Hematopoietic multipotent progenitor cell treated with erythropoietin and hydrocortisone succinate and interleukin-3 and kit ligand, for 4 days (in vitro differentiated cells): ENCODE measurements around the gene OPRM1.
"Not testable (repeated sequence)": the region's sequence is repeated elsewhere in the genome, so short reads cannot be mapped to it uniquely, and the experiment has no call there.

Experiments
- DNase-seq: peaks from one replicate; pipeline ENCODE4 v3.0.0-alpha.2; 2015

OPRM1 gene

DNA sequence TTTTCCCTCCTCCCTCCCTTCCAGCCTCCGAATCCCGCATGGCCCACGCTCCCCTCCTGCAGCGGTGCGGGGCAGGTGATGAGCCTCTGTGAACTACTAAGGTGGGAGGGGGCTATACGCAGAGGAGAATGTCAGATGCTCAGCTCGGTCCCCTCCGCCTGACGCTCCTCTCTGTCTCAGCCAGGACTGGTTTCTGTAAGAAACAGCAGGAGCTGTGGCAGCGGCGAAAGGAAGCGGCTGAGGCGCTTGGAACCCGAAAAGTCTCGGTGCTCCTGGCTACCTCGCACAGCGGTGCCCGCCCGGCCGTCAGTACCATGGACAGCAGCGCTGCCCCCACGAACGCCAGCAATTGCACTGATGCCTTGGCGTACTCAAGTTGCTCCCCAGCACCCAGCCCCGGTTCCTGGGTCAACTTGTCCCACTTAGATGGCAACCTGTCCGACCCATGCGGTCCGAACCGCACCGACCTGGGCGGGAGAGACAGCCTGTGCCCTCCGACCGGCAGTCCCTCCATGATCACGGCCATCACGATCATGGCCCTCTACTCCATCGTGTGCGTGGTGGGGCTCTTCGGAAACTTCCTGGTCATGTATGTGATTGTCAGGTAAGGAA is at the start of gene OPRM1:
OPRM1 (plus strand) TSS at position 10 of the 612 bp plus-strand sequence; CDS start at position 315, 305 bp downstream.
- peak; percentile 72 for DNase-seq

DNA sequence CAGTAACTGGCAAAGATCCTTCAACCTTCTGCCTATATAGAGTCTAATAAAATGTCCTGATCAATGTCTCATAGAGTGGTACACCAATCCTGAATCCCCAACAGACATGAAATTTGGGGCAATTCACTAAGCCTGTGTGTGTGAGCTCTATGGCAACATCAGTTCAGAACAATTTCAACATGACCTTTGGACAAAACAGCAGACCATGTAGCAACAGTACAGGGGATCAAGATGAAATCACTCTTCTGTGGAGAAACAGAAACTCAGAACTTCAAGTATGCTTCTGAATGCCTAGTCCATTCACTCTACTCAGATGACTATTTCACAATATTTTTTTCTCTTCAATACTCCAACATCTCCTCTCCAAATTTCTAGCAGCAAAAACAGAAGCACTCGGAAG is 49.1 kb upstream of the OPRM1 start:
- no peak for DNase-seq

DNA sequence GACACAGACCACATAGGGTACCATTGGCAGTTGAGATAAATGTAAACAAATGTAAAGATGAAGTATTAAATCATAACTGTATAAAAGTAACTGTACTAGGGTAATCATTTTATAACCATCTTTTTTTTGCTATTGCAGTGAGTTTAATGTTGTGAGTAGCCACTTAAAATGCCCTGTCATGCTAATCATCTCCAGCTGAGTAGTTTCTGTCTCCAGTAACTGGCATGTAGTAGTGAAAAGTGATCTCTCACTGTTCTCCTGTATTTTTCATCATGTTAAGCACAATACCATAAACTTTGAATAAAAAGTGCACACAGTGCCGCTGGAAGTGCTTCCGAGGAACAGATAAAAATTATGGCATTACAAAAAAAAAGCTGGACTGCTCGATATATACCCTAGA is 45.0 kb upstream of the OPRM1 start:
- no peak for DNase-seq

DNA sequence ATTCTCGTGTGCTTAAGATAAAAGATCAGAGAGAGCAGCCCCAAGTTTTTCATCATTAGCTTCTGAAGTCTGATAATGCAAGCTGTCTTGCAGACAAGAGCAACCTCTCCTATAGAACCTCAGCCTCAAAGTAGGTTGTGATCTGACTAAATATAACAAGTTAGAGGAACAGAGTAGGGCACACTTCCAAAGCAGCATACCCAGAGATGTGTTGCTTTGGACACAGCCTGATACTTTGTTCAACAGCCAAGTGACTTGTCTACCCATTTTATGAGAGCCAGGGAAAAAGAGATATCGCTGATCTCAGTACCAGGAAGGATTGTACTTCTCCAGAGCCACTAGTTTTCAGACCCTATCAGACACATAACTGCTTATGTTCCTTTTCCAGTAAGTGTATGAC is 44.2 kb upstream of the OPRM1 start:
- no peak for DNase-seq

DNA sequence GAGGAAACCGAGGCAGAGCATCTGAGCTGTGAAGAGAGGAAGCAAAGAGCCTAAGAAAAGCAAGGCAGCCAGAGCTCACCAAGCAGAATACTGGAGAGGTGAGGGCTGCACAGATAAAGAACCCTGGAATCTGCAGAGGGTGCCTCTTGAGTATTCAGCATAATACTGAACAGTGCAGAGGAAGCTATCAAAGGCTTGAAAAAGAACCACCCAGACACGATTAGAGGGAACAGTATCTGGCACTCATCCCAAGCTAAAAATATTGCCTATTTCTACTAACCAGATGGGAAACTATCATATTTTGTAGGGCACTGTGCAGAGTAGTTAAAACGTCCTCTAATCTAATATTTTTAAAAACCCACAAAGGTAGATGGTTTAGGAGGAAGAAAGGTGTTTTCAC is 41.8 kb upstream of the OPRM1 start:
- no peak for DNase-seq

DNA sequence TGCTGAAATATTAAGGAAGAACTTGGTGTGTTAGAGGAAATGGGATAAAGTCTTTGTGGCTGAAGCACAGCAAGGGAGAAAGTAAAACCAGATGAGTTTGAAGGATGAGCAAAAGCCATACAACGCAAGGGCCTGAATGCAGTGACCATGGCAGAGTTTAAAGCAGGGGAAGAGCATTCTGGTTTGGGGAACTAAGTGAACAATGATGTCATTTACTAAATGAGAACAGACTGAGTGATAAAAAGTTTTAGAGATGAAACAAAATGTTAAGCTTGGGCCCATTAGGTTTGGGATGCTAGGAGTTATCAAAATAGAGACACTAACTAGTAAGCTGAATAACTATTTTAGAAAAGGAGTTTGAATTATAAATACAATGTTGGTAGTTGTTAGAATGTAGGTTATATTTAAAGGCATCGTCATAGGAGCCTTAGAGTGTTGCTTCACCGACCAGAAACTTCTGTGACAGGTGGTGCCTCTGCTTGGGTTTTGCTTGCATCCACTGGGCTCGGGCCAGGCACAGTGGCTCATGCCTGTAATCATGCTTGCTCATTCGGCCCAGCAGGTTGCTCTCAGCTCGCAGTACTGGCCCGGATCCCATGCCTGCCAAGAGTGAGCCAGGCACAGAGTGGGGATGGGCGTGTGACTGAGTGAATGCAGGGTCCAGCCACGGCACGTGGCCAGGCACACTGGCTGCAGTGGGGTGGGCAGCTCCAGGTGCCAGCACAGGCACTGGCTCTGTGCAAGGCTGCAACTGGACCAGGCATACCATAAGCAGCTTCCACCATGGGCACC is 37.4 kb upstream of the OPRM1 start:
- DNase-seq: no peak

DNA sequence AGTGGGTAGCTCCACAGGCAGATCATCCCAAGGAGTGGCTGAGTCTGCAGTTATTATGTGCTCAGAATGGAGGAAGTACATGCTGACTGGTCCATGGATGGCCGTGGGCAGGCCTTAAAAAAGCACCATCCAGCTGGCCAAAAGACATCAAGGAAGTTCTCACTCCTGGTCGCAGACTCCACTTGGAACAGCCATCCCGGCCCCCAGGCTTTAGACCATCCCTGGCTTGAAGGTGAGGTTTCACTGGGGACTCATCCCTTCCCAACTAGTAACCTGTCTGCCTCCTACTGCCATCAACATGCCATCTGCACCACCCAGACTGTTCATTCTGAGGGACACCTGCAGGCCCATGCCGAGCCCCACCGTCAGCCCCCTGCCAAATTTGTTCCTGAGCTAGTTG is 36.1 kb upstream of the OPRM1 start:
- no peak for DNase-seq

DNA sequence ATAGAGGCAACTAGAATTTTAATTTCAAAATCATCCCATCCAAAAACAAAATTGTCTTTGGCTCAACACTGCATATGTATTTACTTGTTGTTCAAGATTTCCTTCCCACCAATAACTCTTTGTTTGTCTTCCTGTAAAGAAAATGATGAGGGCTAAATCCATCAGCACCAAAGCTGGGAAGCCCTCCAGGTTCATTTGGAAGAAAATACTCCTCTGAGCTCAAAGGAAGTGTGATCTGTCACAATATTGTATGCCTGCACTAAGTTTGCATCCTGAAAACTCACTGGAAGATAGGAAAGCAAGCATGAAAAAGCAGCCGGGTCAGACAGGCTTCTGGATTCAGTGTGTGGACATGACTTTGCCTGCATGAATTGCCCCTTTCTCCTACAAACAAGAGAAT is 28.7 kb upstream of the OPRM1 start:
- no peak for DNase-seq

DNA sequence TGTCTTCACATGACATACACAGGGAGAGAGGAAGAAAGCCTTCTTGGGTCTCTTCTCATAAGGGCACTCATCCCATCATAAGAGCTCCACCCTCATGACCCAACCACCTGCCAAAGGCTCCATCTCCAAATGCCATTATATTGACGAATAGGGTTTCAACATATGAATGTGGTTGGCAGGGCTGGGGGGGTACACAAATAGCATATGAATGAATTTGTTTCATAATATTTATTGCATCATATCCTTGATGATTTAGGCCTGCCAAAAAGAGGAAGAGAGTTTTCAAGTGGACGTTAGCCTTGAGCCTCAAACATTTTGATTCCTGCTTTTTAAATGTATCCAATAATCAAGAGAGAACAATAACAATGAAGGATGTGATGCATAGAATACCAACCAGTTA is 26.2 kb upstream of the OPRM1 start:
- DNase-seq: peak; percentile 65

DNA sequence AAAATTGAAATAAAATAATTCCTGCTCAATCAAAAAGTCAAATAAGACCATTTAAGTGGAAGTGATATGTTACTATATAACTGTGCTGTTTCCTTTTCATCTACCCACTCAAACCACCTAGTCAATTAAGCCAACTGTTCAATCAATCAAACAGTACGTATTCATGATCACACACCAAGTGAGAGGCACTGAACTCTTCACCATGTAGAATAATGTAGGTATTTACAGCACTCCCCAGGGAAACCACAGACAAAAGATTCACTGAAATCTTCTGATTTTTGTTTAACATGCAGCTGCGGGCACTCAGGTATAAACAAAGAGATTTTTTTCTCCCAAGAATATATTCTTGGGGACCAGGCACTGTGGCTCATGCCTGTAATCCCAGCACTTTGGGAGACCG is 21.3 kb upstream of the OPRM1 start:
- no peak for DNase-seq

DNA sequence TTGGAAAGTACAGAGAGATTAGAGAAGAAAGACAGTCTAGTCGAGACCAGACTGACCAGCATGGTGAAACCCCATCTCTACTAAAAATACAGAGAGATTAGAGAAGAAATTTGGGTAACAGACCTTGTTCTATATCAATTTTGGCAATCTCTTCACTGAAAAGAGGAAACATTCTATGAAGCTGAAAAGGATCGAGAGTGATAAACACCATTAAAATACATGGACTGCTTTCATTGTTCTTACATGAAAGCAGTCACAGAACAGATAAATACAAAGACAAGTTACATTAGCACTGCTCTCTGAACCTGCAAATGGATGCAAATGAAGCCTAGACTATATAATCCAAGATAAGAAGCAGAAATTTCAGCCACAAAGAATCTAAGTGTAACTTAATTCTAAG is 8.4 kb upstream of the OPRM1 start:
- DNase-seq: peak; percentile 2

DNA sequence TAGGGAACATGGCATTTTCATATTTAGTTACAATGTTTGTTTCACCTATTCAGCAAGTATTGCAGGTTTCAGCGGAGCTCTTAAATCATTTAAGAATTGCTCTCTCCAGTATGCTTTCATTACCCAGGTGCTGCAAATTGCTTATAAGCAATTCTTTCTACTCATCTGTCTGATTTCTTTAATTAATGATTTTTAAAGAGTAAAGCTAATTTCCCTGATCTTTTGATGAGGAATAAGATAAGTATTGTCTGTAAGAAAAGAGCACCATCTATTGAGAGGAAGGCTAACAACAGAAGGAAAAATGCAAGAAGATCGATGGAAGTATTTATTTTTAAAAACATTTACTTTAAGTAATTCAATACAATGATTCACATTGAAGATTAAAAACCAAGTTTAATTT is 2.0 kb downstream of the OPRM1 start:
- DNase-seq: no peak

DNA sequence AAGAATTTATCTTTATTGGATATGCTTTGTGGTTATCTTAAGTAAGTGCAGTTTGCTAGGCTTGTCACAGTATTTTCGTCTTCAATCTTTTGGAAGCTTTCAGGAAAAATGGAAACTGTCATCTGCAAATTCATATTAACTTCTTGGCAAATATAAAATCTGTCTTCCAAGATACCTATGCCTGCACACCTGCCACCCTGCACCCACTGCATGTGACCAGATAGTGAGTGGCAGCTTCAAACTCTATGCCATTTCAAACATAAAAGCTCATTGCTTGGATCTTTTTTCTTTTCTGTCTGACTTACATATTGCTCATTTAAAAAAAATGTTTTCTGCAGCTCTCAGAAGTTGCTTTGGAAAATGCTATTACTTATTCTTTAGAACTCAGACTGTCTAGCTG is 14.1 kb downstream of the OPRM1 start:
- no peak for DNase-seq

DNA sequence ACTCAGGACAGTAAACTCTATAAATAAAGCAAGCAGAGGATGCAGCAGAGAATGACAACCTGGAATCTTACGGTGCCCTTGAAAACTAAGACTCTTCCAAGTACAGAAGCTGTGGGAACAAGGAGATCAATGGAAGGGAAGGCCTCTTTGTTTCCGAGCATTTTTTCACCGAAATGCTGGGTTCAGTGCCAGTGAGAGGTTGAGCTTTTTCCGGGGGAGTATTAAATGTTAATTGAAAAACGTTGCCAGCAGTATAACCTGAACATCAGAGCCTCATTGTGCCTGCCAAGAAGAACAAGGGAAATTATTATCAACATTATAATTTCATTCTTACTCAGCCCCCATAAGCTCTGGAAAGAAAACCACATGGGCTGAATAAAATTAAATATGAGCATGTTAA is 17.5 kb downstream of the OPRM1 start:
- no peak for DNase-seq

DNA sequence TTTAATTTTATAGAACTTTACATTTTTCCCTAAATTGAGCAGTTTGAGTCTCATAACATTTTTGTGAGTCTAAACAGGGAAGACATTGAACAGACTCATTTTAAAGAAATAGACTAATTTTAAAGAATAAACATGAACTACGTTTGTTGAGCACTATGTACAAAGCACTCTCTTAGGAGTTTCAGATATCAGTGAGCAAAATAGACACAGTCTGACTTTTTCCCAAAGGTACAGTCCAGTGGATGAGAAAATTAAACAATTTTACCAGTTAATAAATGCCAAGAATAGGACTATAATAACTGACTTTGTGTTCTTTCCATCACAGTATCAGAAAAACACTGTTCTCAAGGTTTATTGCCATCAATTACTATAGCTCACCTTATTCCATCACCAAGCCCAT is 18.1 kb downstream of the OPRM1 start:
- no peak for DNase-seq

DNA sequence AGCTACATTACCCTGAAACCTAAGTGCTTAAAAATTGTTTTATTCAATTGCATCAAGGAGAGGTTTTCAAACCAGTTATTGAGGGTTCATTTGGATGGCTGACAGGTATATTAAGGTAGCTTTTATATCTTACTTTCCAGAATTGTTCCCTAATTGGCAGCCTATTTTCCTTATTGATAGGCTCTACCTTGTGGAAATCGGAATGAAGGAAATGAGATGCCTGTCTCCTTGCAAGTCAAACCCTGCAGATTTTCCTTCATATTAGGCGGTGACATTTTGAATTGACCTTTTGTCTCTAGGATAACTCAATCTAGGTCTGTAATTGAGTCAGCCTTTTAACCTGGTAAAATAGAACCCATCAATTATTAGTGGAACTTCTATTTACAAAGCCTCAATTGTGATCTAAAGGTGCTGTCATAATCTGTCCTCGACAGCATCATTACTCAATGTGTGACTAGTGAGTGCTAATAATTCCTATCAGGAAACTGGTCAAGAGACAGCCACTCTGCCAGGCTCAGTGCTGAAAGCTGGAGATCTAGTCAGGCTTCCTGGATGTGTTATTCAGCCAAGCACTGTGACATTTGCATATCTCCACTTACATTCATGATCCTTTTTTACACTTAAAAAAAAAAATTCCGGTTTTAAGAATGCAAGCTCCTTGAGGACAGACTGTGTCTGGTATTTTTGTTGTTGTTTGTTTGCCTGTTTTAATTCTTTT is 20.1 kb downstream of the OPRM1 start:
- DNase-seq: no peak

DNA sequence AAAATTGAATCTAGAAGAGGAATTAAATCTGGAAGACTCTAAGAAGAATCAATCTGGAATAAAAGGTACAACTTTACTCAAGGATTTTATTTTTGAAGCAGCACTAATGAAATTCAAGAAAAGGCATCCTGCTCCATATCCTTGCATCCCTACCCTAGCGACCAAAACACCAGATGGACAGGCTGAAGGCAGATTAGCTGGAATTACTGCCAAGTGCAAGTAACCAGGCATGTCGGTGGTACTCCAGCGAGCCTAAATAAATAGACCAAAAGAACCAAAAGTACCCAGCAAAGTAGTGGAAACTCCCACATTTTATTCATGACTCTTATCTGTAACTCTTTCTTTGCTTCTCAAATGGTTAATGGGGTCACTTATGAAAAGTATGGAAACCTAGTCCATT is 21.0 kb downstream of the OPRM1 start:
- DNase-seq: no peak

DNA sequence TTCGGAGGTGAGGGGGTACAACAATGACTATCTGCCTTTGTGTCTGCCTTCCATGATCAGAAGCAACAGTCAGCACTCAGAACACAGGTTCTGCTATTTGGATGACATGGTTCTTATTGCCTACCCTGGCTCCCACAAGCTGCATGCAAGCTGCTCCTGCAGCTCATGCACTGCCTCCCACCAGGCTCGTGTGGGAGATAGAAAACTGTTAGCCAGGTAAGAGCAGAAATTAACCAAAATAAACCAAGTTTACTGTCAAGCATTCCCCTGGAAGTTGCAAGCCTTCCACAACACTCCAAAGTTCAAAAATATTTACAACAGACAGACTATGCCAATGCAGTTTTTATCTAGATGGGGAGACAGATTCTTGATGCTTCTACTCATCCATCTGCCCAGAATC is 31.0 kb downstream of the OPRM1 start:
- DNase-seq: no peak

DNA sequence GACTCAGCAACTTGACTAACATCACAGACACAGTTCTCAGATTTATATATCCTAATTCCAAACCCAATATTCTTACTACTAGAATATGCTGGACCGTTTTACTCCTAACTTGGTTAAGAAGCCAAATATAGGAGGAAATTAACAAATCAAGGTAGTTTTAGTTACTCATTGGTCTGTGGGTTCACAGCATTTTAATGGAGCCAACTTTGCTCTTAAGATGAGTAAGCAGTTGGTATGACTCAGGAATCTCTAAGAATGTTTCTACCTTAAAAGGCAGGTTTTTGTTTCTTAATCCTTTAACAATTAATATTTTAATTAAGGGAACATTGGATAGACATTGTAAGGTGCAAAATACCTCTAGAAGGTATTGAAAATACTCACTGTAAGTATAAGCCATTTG is 31.6 kb downstream of the OPRM1 start:
- no peak for DNase-seq

DNA sequence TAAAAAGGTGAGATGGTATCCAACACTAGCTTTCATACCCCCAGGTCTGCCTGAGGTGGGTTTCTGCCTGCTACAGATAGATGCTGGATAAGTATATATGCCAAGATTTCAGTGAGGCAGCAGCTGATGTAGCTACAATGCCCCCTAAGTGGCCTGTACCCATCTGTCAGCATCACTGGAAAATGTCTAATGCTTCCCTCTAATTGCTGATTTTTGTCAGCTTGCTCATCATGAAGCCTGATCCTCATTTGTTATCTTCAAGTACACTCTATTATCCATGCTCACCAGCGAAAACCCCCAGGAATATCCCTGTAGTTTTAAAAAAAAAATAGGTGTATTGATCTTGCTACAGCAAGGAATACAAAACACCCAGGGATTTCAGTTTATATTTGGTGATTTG is 32.2 kb downstream of the OPRM1 start:
- no peak for DNase-seq

DNA sequence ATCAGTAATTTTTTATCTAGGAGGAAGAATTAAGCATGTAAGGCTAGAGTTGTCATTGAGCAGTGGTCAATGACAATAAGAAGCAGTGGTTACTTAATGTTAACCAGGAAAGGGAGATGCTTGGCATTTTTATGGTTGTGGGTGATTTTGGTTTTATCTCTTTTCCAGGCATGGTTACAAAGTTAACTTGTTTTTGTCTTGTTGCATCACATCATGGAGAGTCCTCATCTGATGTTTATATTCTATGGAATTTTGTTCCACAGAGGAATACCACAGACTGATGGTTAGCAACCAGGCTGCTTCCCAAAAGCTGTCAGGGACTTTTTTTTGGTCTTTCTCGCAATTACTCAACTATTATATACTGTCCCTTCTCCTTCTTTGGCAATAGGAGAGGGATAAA is 32.7 kb downstream of the OPRM1 start:
- DNase-seq: no peak

DNA sequence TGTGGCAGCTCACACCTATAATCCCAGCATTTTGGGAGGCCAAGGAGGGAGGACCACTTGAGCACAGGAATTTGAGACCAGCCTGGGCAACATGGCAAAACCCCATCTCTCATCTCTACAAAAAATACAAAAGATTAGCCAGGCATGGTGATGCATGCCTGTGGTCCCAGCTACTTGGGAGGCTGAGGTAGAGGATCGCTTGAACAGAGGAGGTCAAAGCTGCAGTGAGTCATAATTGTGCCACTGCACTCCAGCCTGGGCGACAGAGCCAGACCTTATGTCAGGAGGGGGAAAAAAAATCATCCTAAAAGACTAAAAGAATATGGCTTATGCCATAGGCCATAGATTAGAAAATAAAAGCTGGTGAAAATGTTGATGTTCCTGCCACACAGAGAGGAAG is 39.6 kb downstream of the OPRM1 start:
- DNase-seq: not testable (repeated sequence)

DNA sequence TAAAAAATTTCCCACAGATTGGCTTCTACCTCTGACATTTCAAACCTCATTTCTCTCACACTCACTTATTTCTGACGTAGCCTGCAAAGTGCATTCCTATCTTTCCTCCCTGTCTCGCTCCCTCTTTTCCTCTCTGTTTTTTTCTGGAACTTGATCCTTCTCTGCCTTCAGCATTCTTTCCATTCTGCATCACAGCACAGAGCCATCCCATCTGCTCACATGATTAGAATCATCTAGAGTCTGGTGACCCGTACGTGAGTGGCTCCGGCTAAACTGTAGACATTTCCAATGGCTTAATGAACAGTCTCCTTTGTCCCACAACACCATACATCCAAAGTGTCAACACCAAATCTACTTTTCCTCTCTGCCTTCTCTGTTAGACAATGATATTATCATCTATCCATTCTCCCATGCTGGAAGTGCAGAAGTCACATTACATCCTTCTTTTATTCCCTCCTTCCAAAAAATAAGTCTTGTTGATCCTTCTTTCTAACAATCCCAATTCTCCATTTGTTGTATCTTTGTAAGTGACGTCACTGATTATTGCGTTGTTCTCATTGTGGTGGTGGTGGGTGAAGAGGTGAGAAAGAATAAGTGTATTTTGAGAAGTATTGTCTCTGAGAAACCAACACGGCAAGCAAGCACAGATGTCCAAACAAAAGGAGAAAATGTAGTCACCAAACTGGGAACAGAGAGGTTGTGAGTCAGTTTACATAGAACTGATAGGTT is 41.6 kb downstream of the OPRM1 start:
- no peak for DNase-seq

DNA sequence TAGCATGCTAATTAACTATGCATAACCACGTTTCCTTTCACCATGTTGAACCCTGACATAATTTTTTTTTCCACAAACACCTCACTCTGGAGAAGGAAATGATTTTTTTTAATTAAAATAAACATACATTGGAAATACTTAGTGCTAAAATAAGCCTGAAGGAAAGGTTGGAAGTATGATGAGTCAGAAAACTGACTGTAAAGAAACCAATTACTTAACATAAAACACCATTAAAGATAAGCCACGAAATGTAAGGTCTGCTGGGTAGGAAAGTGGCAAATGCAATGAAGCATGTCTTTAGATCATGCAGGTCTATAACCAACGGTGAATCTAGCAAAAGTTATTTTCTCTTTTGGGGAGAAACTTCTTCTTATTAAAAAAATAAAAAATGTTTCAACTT is 47.5 kb downstream of the OPRM1 start:
- no peak for DNase-seq
